ENCODE data around the gene RAB2B.
"Not testable (repeated sequence)": the region's sequence is repeated elsewhere in the genome, so short reads cannot be mapped to it uniquely, and the experiment has no call there.

The RAB2B gene

GRCh38 chr14:21486640-21487087 lies 9.9 kb upstream of the RAB2B start:
- DNase-seq (ENCODE audit: low read depth in 2 of 2) = no peak

GRCh38 chr14:21476523-21476924 lies 235 bp downstream of the RAB2B start:
- peak in 1 of 2 donors; percentile 76 for DNase-seq (ENCODE audit: low read depth in 2 of 2)

GRCh38 chr14:21475767-21476522 lies 814 bp downstream of the RAB2B start:
- DNase-seq (ENCODE audit: low read depth in 2 of 2) = no peak

DNA sequence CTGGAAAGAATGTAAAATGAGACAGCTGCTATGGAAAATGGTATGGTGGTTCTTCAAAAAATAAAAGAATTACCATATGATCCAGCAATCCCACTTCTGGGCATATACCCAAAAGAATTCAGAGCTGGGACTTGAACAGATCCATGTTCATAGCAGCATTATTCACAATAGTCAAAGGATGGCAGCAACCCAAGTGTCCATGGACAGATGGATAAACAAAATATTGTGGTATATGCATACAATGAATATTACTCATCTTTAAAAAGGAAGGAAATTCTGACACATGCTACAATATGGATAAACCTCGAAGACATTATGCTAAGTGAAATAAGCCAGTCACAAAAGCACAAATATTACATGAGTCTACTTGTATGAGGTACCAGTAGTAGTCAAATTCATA lies 9.1 kb downstream of the RAB2B start:
- DNase-seq (ENCODE audit: low read depth in 2 of 2) = no peak

DNA sequence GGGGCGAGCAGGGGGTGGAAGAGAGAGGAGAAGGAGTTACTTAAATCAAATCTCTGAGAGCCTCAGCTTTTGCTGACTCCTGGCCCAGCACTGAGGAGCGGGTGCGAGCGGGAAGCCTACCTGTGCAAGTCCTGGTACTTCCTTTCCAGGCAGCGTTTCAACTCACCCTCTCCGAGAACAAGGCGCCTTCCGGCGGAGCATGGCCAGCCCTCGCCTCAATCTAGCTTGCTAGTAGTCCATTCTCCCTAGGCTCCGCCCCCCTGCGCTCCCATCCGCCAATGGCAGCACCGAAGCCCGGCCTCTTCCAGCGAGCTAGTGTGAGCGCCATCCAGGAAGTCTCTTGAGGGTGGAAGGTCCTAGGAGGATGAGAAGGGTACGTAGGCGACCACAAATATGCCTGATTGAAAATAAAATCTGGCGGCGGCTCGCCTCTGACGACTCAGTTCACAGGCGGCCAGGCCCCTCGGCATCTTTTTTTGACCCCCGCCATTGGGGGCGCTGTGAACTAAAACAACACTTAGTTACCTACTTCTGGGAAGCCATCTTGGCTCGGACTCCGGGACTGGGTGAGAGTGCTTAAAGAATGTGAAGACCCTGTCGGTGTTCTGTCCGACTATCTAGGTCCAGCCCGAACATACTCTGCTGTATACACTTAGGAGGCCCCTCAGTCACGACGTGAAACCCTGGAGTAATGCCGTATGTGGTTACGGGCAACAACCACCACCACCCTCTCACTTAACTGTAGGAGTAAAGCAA lies 20.7 kb downstream of the RAB2B start, which contains the start of gene CHD8:
Gene CHD8, minus strand, starts transcription at position 212 of the 756 bp plus-strand sequence. CDS start 24,480 bp downstream, outside the sequence.
- peak; percentile 97 to 99 for DNase-seq (ENCODE audit: low read depth in 2 of 2)

DNA sequence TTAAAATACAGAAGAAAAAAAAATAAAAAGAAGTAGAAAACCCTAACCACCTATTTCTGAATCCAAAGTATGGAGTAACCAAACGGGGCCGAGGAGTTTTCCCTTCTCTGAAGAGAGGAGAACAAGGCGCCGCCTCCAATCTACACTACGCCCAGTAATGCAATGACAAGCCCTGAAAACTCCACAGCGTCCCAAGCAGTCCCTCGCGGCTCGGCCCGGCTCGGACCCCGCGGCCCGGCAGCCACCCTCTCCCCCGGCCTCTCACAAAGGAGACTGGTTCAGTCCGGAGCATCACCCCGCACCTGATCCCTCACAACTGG lies 21.2 kb downstream of the RAB2B start:
- DNase-seq (ENCODE audit: low read depth in 2 of 2) = no peak

- no peak for DNase-seq (ENCODE audit: low read depth in 2 of 2)
Observed at GRCh38 chr14:21454843-21455544, 21.8 kb downstream of the RAB2B start.

DNA sequence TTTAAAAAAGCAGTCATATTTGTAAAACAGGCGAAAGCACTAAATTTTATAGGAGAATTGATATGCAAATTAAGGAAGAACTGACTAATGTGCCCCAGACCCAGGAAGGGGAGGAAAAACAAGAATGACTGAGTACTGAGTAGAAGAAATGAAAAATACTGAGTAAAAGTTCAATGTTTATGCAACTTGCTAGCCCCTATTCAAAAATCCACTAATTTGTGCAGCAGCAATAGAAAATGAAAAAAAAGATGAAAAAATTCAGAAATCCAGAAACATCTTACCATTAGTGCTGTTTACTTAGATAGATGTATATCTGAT lies 26.9 kb downstream of the RAB2B start:
- no peak for DNase-seq (ENCODE audit: low read depth in 2 of 2)

GRCh38 chr14:21442657-21443056 lies 34.1 kb downstream of the RAB2B start:
- DNase-seq (ENCODE audit: low read depth in 2 of 2) = not testable (repeated sequence)

GRCh38 chr14:21440859-21441258 lies 35.9 kb downstream of the RAB2B start:
- DNase-seq (ENCODE audit: low read depth in 2 of 2) = no peak

- peak; percentile 99 for DNase-seq (ENCODE audit: low read depth in 2 of 2)
Observed at GRCh38 chr14:21437063-21437901, 39.5 kb downstream of the RAB2B start.

- no peak for DNase-seq (ENCODE audit: low read depth in 2 of 2)
Observed at GRCh38 chr14:21436567-21437062, 40.1 kb downstream of the RAB2B start.

DNA sequence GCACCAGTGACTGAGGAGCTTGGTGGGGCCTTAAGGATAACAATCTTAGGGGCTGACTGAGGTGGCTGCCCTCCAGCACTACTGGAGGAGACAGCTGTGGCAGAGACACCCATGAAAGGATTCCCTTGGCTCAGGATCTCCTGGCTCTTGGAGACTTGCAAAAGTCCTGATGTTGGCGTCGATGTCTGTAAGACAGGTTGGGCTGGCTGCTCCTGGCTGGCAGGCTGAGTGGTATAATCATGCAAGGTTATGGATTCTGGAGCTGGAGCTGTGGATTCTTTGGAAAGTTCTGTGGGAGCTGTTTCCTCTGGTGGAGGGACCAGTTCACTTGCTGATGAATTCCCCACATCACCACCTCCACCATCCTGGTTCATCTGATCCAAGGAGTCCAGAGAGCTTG lies 45.6 kb downstream of the RAB2B start:
- no peak for DNase-seq (ENCODE audit: low read depth in 2 of 2)

GRCh38 chr14:21428930-21429329 lies 47.8 kb downstream of the RAB2B start:
- DNase-seq (ENCODE audit: low read depth in 2 of 2) = no peak

DNA sequence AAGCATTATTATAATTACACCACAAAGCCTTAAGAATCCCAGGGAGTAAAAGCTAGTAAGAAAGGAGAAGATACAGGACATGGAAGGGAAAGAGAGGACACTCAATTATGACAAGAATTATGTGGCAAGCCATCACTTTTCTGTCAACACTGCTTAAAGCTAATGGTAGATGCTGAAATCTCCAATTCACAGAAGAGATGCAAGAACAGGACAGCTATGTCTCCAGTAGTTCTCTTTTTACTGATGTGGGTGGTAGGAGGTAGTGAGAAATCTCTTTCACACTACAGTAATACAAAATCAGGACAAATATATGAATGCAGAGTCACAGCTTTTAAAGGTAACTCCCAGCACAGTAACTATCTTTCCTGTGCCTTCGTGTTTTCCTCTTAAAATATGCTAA lies 50.1 kb downstream of the RAB2B start:
- DNase-seq (ENCODE audit: low read depth in 2 of 2) = no peak

- no peak for DNase-seq (ENCODE audit: low read depth in 2 of 2)
Observed at GRCh38 chr14:21419528-21419927, 57.2 kb downstream of the RAB2B start.

DNA sequence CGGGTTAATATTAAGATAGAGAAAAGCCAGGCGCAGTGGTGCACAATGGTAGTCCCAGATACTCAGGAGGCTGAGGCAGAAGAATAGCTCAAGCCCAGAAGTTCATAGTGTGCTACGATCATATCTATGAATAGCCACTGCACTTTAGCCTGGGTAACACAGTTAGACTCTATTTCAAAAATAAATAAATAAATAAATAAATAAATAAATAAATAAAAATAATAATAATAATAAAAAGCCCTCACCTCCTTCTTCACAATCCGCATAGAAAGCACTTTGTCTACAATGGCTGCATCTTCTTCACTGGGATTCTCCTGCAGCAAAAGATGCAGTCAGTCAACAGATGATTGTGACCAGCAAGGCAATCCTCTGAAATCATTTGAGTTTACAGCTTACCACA lies 61.4 kb downstream of the RAB2B start:
- DNase-seq (ENCODE audit: low read depth in 2 of 2) = no peak

GRCh38 chr14:21414137-21414631 lies 62.6 kb downstream of the RAB2B start:
- DNase-seq (ENCODE audit: low read depth in 2 of 2) = no peak

Measured in stimulated activated CD4-positive, alpha-beta T cell treated with anti-CD3 and anti-CD28 coated beads, Interleukin-4, amount 100 ng/mL, for 48 hours (primary cell).